Measurements from ENCODE around the gene PCTP. TPM values are rescaled to one million over a fixed set of nuclear protein-coding genes. Genes with fewer than 3 reads are reported as not detected.

Gene PCTP
- total RNA-seq, 1 donor from 2014 or later: 8.6 TPM

- Histone ChIP-seq H3K36me3 (no peaks in the 10 kb centered on the region), H3K4me3 (no peak overlapping the region), H3K27me3 (no peaks in the 10 kb centered on the region), H3K4me1 (peaks cover 23% of the 10 kb centered on the region), H3K9me3 (no peaks in the 10 kb centered on the region), H3K27ac (no peak overlapping the region)
- TF ChIP-seq POLR2AphosphoS5 (IDR thresholded peaks at IDR 0.05; ENCODE audit: insufficient read depth in 1 of 2, low read depth in 1 of 2) (no peak), CTCF (IDR thresholded peaks at IDR 0.05) (peak in 2 of 3 experiments; percentile 12 to 59)
- intact Hi-C loops (cut with DNase I): no loop called here
- no peak for DNase-seq (ENCODE audit: extremely low spot score in 2 of 2)
These were observed 15.0 kb upstream of the PCTP start for GRCh38 chr17:55735731-55736405.

DNA sequence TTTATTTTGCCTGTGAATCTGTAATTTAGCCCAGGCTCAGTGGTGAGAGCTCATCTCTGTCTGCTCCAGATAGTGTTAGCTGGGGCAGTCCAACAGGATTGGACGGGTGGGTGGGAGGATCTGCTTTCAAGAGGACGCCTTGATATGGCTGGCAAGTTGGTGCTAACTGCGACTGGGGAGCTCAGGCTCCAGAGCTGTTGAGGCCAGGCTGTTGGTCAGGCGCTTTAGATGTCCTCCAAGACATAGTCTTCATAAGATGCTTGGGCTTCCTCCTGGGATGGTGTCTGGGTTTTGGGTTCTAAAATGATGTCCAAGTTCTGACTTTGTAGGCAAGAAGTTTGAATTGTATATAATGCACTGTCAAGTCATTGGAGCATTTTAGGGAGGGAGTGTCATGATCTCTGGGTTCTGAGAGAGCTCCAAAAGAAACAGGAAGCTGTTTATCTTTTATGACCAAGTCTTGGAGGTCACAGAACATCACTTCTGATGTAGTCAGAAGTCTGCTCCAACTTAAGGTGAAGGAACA is 12.8 kb upstream of the PCTP start:
- TF ChIP-seq CTCF (IDR thresholded peaks at IDR 0.05) (no peak), POLR2AphosphoS5 (IDR thresholded peaks at IDR 0.05; ENCODE audit: insufficient read depth in 1 of 2, low read depth in 1 of 2) (no peak), POLR2A (IDR thresholded peaks at IDR 0.05) (no peak)
- no peak overlapping the region for H3K27ac ChIP-seq
- no peaks in the 10 kb centered on the region for H3K36me3 ChIP-seq
- no peaks in the 10 kb centered on the region for H3K27me3 ChIP-seq
- no peak for DNase-seq (ENCODE audit: extremely low spot score in 2 of 2)
- no peak overlapping the region for H3K4me3 ChIP-seq
- peaks cover 2% of the 10 kb centered on the region for H3K4me1 ChIP-seq
- intact Hi-C loops (cut with DNase I): no loop called here
- H3K9me3 ChIP-seq: no peaks in the 10 kb centered on the region

GRCh38 chr17:55740511-55741355 is 10.1 kb upstream of the PCTP start:
- TF ChIP-seq POLR2A (IDR thresholded peaks at IDR 0.05) (no peak), POLR2AphosphoS5 (IDR thresholded peaks at IDR 0.05; ENCODE audit: insufficient read depth in 1 of 2, low read depth in 1 of 2) (no peak), CTCF (IDR thresholded peaks at IDR 0.05) (no peak)
- H3K9me3 ChIP-seq: no peaks in the 10 kb centered on the region
- intact Hi-C loops (cut with DNase I): no loop called here
- no peak overlapping the region for H3K27ac ChIP-seq
- H3K27me3 ChIP-seq: no peaks in the 10 kb centered on the region
- H3K4me1 ChIP-seq: no peaks in the 10 kb centered on the region
- no peaks in the 10 kb centered on the region for H3K36me3 ChIP-seq
- H3K4me3 ChIP-seq: no peak overlapping the region
- no peak for DNase-seq (ENCODE audit: extremely low spot score in 2 of 2)

GRCh38 chr17:55741356-55741700 is 9.5 kb upstream of the PCTP start:
- Histone ChIP-seq H3K36me3 (no peaks in the 10 kb centered on the region), H3K4me3 (no peak overlapping the region), H3K9me3 (no peaks in the 10 kb centered on the region), H3K27ac (no peak overlapping the region), H3K4me1 (no peaks in the 10 kb centered on the region), H3K27me3 (no peaks in the 10 kb centered on the region)
- no peak for DNase-seq (ENCODE audit: extremely low spot score in 2 of 2)
- intact Hi-C loops (cut with DNase I): no loop called here
- no peak for TF ChIP-seq POLR2AphosphoS5 (IDR thresholded peaks at IDR 0.05; ENCODE audit: insufficient read depth in 1 of 2, low read depth in 1 of 2)
- TF ChIP-seq POLR2A (IDR thresholded peaks at IDR 0.05): no peak
- TF ChIP-seq CTCF (IDR thresholded peaks at IDR 0.05): no peak

Data from vagina (tissue), 2 donors.